GM23338 (cell line): ENCODE results near the gene CASP6.

Source experiments
- EZH2 ChIP-seq: fragments of 200-600 bp; sonication (generic); IDR thresholded peaks from one replicate; pipeline ENCODE4 v1.8.0; 2017; ENCODE audit warnings: antibody characterized with exemption, mild to moderate bottlenecking, low read depth; ENCODE audit not compliant: unreplicated experiment
- JUNB ChIP-seq: IDR thresholded peaks from one replicate; pipeline ENCODE4 v1.6.1; 2016; ENCODE audit warnings: antibody characterized with exemption; ENCODE audit not compliant: unreplicated experiment
- POLR2AphosphoS5 ChIP-seq: IDR thresholded peaks from 2 replicates; pipeline ENCODE4 v1.6.1; 2016; ENCODE audit warnings: antibody characterized with exemption, low read depth
- TF ChIP-seq, protein P1 (sequence below), 2 experiments: fragments of 200-600 bp in 1 of 2; sonication (generic) in 1 of 2; conservative IDR thresholded peaks; 2 replicates each; pipeline versions ENCODE4 v1.5.1 to v1.6.1; 2016 to 2017; ENCODE audit warnings: antibody characterized with exemption in 2 of 2, low read depth in 2 of 2, mild to moderate bottlenecking in 2 of 2, moderate library complexity in 1 of 2

DNA sequence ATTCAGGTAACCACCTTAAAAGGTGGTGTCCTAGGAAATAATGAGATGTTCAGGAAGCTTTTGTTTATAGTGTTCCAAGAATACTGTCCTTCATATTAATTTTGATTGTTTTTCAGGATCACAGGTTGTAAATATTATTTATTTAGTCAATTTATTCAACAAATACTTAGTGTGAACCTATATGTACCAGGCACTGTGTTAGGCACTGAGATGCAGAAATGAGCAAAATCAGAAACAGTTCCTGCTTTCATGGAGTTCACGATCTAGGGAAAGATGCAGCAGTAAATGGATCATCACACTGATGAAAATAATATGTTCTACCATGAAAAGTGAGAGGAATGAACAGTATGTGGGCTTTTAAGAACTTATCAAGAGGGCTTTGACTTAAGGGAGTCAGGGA lies 44.9 kb upstream of the CASP6 start:
- no peak for TF ChIP-seq POLR2AphosphoS5
- TF ChIP-seq EZH2 = no peak
- TF ChIP-seq, protein P1, sequence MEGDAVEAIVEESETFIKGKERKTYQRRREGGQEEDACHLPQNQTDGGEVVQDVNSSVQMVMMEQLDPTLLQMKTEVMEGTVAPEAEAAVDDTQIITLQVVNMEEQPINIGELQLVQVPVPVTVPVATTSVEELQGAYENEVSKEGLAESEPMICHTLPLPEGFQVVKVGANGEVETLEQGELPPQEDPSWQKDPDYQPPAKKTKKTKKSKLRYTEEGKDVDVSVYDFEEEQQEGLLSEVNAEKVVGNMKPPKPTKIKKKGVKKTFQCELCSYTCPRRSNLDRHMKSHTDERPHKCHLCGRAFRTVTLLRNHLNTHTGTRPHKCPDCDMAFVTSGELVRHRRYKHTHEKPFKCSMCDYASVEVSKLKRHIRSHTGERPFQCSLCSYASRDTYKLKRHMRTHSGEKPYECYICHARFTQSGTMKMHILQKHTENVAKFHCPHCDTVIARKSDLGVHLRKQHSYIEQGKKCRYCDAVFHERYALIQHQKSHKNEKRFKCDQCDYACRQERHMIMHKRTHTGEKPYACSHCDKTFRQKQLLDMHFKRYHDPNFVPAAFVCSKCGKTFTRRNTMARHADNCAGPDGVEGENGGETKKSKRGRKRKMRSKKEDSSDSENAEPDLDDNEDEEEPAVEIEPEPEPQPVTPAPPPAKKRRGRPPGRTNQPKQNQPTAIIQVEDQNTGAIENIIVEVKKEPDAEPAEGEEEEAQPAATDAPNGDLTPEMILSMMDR (conservative IDR thresholded peaks at IDR 0.05; ENCODE audit: low read depth in 2 of 2) = no peak
- no peak for TF ChIP-seq JUNB
